Ovary (tissue), 3 donors: ENCODE data around the gene RHOB.

Source experiments
- EP300 ChIP-seq: sonication (generic); formaldehyde crosslinking; IDR thresholded peaks from one replicate; pipeline ENCODE4 v1.6.1; 2017; ENCODE audit warnings: antibody characterized with exemption
- POLR2A ChIP-seq: fragments of 450-650 bp; IDR thresholded peaks from one replicate; pipeline ENCODE4 v1.6.1; 2017; ENCODE audit warnings: antibody characterized with exemption, mild to moderate bottlenecking, moderate library complexity
- TF ChIP-seq, protein P1 (sequence below), 3 donors: fragments of 450-650 bp in 2 of 3; fragments of 200-600 bp in 1 of 3; IDR thresholded peaks; one replicate each; pipeline versions ENCODE4 v1.5.1 to v1.8.0; 2016 to 2022; ENCODE audit warnings: antibody characterized with exemption in 3 of 3, mild to moderate bottlenecking in 1 of 3
- donor health status: DM: no; HTN: no; CAD: no.

DNA sequence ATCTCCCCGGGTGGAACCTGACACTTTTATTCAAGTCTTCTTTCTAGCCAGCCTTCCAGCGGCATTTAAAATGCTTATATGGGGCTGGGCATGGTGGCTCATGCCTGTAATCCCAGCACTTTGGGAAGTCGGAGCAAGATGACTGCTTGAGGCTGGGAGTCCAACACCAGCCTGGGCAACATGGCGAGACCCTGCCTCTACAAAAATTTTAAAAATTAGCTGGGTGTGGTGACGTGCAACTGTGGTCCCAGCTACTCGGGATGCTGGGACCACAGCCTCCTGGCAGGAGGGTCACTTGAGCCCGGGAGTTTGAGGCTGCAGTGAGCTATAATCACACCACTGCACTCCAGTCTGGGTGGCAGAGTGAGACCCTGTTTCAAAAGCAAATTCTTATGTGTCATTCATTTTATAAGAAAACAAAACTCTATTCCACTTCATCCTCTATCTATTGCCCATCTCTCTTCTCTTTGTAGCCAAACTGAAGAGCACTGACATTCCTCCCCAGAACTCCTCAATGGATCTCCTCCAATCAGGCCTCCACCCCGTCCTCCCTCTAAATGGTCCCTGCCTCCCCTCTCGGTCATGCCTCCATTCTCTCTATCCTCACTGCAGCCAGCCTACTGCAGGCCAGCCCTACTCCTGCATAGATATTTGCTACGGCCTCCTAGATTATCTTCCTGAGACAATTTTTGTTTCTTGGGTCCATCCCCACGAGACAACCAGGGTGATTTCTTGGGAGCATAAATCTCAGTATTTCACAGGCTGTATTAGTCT, 18.0 kb upstream of the RHOB start:
- TF ChIP-seq, protein P1, sequence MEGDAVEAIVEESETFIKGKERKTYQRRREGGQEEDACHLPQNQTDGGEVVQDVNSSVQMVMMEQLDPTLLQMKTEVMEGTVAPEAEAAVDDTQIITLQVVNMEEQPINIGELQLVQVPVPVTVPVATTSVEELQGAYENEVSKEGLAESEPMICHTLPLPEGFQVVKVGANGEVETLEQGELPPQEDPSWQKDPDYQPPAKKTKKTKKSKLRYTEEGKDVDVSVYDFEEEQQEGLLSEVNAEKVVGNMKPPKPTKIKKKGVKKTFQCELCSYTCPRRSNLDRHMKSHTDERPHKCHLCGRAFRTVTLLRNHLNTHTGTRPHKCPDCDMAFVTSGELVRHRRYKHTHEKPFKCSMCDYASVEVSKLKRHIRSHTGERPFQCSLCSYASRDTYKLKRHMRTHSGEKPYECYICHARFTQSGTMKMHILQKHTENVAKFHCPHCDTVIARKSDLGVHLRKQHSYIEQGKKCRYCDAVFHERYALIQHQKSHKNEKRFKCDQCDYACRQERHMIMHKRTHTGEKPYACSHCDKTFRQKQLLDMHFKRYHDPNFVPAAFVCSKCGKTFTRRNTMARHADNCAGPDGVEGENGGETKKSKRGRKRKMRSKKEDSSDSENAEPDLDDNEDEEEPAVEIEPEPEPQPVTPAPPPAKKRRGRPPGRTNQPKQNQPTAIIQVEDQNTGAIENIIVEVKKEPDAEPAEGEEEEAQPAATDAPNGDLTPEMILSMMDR (IDR thresholded peaks at IDR 0.05), result no peak
- TF ChIP-seq POLR2A, result no peak
- TF ChIP-seq EP300, result no peak
